ENCODE results near the gene GIPC3. TPM values are rescaled to one million over a fixed set of nuclear protein-coding genes. Genes with fewer than 3 reads are reported as not detected.
"Not testable (repeated sequence)": the region's sequence is repeated elsewhere in the genome, so short reads cannot be mapped to it uniquely, and the experiment has no call there.

GIPC3 gene
- polyA plus RNA-seq, 1 donor: 1.9 TPM

DNA sequence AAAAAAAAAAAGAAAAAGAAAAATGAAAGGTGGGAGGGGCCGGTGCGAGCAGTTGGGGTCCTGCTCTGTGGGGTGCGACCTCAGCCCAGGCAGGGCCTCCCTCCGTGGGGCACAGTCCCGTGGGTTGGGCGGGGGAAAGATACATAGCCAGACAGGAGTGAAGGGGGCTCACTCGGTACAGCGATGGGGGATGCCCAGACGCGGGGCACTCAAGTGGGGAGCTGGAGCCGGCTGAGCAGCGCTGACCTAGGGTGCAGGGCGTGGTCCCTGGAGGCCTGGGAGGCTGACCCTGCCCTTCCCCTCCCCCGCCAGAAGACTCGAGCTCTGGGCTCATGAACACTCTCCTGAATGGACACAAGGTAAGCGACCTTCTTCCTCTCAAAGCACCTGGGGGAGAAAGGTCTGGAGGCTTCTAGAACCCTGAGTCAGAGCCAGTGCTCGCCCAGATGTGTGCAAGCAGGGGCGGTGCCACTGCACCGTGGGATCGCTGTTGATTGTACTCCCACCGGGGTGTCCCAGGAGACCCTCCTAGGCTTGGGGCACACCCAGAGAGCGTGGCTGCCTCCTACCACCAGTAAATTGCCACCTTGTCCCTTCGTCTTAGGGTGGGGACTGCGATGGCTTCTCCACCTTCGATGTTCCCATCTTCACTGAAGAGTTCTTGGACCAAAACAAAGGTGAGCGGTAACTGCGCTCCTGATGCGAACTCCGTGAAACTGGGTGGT is 9.2 kb upstream of the GIPC3 start:
- DNase-seq: no peak

DNA sequence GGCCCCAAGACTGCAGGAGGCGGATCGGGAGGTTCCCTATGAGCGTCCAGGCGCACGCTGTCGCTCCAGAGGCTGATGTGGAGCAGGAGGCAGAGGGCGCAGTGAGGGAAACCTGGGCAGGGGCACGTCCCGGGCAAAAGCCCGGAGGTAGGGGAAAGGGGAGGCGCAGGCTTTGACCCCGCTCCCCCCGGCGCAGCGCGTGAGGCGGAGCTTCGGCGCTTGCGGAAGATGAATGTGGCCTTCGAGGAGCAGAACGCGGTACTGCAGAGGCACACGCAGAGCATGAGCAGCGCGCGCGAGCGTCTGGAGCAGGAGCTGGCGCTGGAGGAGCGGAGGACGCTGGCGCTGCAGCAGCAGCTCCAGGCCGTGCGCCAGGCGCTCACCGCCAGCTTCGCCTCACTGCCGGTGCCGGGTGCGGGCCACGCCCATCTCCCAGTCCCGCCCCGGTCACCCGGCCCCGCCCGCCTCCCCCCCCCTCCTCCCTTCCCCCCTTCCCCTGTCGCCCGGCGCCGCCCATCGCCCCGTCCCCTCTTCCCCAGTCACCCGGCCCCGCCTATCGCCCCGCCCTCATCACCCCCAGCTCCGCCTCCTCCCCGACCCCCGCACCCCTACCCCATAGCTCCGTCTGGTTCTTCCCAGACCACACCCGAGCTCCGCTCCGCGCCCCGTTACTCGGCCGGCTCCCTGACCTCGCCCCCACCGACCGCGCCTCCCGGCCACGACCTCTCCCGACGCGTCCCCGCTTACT is 8.4 kb upstream of the GIPC3 start:
- no peak for DNase-seq

DNA sequence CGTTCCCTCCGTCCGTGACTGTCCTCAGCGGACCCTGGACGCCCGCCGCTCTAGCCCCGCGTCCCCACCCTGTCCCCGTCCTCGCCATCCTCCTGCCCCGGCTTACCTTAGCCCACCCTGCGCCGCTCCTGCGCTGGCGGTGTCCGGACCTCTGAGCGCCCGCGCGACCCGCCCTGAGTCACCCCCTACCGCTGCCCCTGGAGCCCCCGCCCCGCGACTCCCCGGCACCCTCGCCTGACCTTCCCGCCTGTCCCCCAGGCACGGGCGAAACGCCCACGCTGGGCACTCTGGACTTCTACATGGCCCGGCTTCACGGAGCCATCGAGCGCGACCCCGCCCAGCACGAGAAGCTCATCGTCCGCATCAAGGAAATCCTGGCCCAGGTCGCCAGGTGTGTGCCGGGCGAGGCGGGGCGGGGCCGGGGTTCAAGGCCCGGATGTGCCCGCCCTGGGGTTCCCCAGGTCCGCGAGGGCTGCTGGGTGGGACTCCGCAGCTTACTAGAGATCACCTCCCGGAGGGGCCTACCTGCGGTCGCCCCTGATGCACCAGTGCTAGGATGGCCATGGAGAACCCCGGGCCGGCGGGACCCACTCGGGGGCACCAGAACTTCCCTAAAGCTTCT is 7.4 kb upstream of the GIPC3 start:
- DNase-seq: no peak

- no peak for DNase-seq
Measured at GRCh38 chr19:3578390-3578789, 6.9 kb upstream of the GIPC3 start.

GRCh38 chr19:3580156-3580934 is 4.9 kb upstream of the GIPC3 start:
- no peak for DNase-seq

- not testable (repeated sequence) for DNase-seq
Measured at GRCh38 chr19:3581792-3582191, 3.5 kb upstream of the GIPC3 start.

DNA sequence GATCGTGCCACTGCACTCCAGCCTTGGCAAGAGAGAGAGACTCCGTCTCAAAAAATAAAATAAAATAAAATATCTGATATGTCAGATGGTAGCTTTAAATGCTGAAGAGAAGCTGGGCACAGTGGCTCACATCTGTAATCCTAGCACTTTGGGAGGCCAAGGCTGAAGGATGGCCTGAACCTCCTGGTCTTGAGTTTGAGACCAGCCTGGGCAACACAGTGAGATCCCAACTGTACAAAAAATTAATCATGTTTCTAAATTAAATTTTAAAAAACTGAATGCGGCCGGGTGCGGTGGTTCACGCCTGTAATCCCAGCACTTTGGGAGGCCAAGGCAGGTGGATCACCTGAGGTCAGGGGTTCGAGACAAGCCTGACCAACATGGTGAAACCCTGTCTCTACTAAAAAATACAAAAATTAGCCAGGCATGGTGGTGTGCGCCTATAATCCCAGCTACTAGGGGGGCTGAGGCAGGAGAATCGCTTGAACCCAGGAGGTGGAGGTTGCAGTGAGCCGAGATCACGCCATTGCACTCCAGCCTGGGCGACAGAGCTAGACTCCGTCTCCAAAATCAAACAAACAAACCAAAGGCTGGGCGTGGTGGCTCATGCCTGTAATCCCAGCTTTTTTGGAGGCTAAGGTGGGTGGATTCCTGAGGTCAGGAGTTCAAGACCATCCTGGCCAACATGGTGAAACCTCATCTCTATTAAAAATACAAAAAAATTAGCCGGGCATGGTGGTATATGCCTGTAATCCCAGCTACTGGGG is 1.1 kb upstream of the GIPC3 start:
- DNase-seq: not testable (repeated sequence)

DNA sequence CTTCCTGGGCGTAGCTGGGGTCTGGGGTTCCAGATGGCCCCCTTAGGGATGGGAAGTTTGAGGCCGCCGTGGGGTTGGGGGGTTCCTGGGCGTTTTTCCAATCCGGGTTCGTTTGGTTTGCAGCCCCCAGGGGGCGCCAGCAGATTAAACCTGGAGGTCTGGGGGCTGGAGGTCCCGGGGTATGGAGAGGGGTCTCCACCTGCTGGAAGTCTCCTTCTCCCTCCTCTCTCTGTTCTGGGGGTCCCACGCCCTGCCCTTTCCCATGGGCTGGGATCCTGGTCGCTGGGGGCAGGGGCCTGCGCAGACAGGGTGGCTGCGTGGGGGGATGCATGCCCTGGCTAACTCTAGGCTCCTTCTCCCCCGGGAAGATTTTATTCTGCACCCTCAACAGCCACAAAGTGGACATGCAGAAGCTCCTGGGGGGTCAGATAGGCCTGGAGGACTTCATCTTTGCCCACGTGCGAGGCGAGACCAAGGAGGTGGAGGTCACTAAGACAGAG is 899 bp downstream of the GIPC3 start:
- DNase-seq: no peak

GRCh38 chr19:3586707-3587346 is 1.5 kb downstream of the GIPC3 start:
- DNase-seq: no peak

DNA sequence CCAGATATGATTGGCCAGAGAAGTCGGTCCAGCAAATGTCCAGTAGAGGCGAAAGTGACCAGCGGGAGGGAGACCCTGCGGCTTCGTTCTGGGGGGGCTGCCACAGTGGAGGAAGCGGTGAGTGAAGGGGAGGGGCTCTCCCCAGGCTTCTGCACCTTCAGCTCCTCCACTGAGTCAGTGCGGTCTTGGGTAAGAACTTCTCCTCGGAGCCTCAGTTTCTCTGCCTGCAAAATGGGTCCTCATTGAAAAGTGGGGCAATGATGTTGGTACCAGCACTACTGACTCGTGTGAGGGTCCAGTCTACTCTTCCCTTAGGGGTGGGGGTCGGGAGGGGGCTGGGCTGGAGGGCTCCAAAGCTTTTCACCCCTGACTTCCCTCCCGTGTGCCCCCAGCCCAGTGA is 4.2 kb downstream of the GIPC3 start:
- no peak for DNase-seq

- DNase-seq: no peak
Measured at GRCh38 chr19:3589949-3590348, 4.7 kb downstream of the GIPC3 start.

GRCh38 chr19:3590991-3591659 is 5.8 kb downstream of the GIPC3 start:
- DNase-seq: no peak

- DNase-seq: no peak
Measured at GRCh38 chr19:3591876-3592613, 6.8 kb downstream of the GIPC3 start.

DNA sequence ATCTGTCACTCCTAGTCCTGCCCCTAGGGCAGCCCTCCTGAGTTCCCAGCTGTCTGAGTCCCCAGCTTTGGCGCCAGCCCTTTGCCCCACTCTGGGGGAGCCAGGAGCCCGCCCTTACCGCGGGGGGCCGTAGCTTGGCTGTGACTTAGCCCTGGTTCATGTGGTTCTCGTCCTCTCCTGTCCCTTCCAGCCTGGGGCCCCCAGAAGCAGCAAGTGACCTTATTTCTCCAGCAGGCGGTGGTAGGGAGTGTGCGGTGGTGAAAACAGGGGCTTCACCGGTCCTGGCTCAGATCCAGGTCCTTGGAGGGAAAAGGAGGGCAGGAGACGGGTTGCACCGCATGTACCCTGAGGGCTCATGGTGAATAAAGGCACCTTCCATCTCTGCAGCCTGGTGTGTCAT is 7.9 kb downstream of the GIPC3 start:
- no peak for DNase-seq

DNA sequence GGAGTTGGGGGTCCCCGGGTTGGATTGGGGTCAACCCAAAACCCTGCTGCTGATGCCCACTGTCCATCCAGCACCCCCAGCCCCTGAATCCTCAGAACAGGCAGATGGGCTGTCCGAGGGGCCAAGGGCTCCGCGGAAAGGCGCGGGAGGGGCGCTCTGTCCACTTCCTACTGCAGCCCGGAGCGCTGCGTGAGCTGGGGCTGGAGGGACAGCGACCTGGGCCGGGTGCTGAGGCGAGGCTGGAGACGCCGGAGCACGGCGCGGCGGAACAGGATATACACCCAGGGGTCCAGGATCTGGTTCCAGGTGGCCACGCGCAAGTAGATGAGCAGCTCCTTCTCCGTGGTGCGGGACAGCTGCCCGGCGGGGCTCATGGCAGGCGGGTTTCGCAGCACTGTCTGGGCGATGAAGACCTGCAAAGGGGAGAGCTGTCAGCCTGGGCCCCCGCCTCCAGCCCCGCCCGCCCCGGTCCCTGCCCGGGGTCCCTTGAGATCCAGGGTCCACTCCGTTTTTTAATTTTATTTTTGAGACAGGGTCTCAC is 10.3 kb downstream of the GIPC3 start:
- DNase-seq: no peak

DNA sequence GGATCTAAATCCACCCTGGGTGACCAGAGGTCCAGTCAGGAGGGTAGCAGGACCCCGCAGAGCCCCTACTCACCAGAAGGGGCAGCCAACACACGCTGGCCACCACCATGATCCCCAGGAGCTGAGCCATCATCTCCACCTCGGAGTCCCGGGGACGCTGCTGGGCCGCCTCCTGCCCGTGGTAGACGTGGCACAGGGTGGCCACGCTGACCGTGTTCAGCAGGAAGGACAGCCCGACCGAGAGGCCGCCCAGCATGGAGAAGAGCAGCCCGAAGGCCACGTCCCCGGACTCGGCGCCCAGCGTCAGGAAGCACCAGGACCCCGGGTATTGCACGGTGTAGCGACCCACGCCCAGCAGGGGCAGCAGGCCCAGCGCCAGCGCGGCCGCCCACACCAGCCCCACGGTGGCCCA is 14.5 kb downstream of the GIPC3 start:
- no peak for DNase-seq

GRCh38 chr19:3601021-3601420 is 15.7 kb downstream of the GIPC3 start:
- DNase-seq: no peak

DNA sequence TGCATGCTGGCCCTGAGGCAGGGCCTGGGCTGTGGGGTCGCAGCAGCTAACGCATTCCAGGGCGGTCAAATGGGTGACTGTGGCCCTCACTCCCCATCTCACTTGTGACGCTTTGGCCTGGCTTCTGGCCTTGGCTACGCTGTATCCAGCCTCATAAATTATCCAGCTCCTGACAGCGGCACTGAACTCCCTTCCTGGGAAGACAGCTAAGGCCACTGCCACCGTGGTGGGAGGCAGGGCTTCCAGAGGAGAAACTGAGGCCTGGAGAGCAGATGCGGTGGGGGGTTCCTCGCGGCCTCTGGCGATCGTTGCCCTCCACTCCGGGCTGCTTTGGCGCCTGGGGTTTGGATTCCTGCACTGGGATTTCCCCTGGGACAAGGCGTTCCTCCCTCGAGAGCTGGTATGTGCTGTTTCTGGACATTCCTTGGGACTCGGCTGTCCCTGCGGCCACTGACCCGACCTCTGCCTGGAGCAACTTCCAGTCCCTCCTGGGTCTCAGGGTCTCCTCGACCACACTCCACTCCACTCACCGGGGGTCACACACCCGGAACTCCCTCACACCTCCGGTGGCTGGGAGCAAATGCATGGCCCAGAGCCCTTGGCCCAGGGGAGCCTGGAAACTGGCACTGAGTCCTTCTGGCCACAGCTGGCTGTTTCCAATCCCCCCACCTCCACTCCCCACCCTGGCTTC is 18.0 kb downstream of the GIPC3 start:
- no peak for DNase-seq

Data from left kidney (tissue), 2 donors.